ENCODE data around the gene METTL2B. TPM values are rescaled to one million over a fixed set of nuclear protein-coding genes. Genes with fewer than 3 reads are reported as not detected.
"Not testable (repeated sequence)": the region's sequence is repeated elsewhere in the genome, so short reads cannot be mapped to it uniquely, and the experiment has no call there.

The METTL2B gene
- total RNA-seq, 1 donor from 2014 or later: 31.6 TPM

DNA sequence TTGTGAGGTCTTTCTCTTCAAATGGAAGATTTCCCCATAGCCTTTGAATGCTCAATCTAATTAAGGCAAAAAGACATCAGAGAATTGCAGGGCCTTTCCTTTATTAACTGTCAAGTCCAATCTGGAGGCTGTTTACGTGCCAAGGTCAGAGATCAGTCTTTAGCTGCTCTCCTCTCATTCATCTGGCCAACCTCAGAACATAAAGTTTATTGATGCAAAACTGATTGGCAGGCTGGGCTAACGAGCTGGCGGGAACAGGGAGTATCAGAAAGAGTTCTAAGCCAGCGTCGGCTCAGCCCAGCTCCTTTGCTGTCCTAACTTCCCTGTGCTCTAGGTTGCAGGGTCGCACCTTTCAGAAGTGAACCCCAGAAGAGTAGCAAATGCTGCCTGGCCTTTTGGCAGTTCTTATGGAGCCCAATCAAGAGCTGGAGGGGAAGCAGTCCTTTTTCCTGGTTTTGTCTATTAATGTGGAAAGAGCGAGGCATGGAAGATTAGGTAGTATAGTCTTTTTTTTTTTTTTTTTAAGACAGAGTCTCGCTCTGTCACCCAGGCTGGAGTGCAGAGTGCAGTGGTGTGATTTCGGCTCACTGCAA lies 47.5 kb downstream of the METTL2B start:
- DNase-seq (ENCODE audit: low read depth, low spot score): not testable (repeated sequence)

DNA sequence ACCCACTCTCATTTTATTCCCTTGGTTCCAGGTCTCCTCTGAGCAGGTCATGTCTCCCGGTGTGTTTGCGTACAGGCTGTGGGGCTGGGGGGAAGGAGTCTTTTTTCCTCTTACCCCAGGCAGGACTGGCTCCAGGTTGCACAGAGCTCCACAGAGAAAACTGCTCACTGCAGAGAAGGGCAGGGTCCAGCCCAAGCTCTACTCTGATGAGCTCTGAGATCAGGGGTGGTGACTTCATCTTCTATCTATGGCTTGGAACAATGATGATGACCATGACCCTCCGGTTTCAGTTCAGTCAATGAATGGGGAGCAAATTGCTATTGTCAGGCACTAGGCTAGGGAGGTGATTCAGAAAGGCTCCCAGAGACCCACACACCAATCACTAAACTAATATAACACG lies 49.0 kb downstream of the METTL2B start:
- not testable (repeated sequence) for DNase-seq (ENCODE audit: low read depth, low spot score)

DNA sequence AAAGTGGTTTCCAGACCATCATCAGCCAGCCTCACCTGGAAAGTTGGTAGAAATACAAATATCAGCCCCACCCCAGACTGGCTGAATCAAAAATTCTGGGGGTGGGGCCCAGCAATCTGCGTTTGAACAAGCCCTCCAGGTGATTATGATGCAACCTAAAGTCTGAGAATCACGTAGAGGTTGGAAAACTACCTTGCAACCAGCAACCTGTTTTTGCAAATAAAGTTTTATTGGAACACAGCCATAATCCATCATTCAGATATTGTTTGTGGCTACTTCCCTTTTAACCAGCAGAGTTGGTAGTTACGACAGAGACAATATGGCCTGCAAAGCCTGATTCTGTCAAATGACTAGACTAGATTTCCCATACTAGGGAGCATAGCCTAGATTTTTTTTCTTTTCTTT lies 49.5 kb downstream of the METTL2B start:
- not testable (repeated sequence) for DNase-seq (ENCODE audit: low read depth, low spot score)

DNA sequence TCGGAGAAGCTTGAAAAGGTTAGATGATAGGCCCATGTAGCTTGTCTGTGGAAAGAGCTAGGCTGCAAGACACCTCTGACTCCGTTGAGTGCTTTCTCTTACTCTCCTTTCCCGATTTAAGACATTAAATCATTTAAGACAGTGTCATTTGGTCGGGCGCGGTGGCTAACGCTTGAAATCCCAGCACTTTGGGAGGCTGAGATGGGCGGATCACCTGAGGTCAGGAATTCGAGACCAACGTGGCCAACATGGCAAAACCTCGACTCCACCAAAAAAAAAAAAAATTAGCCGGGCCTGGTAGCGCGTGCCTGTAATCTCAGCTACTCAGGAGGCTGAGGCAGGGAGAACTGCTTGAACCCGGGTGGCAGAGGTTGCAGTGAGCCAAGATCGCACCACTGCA lies 52.6 kb downstream of the METTL2B start:
- not testable (repeated sequence) for DNase-seq (ENCODE audit: low read depth, low spot score)

DNA sequence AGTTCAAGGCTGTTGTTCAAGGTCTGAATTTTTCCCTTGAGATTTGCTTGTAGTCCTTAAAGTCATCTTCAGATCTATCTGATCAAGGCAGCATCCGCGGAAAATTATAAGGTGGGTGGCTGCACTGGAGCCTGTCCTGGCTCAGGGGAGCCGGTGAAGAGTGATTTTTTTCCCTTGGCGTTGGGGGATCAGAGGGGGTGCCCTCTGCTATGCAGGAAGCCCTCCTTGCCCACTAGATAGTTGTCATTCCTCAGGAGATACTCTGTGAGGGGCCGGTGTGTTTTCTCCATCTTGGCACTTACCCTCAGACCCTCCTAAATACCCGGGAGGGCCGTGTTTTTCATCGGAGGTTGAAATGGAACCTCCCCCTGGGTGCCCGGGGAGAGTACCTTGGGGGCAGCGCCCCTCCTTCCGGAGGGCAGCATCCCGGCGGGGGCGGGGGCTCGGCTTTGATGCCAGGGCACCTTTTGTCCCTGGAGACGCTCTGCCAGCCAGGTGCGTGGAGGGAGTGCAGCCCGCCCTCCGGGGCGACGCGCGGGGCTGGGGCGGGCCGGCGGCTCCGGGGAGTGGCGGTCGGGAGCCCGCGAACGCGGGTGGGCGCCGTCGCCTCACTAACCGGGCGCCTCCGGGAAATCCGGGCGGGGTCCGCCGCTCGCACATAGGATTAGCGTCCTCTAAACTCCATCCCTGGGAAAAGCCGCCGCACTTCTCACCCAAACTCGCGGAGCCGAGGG lies 53.7 kb downstream of the METTL2B start:
- not testable (repeated sequence) for DNase-seq (ENCODE audit: low read depth, low spot score)

DNA sequence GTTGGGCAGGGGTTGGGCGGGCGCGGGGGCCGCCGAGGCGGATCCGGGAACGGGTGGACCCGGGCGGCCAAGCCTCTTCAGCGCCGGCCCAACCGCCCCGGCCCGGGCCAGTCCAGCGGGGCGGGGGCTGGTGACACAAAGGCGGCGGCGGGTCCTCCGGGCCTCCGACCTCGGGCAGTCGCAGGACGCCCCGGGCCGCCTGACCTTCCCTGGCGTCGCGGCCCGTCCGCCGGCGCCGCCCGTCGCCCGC lies 54.2 kb downstream of the METTL2B start:
- DNase-seq (ENCODE audit: low read depth, low spot score): no peak

DNA sequence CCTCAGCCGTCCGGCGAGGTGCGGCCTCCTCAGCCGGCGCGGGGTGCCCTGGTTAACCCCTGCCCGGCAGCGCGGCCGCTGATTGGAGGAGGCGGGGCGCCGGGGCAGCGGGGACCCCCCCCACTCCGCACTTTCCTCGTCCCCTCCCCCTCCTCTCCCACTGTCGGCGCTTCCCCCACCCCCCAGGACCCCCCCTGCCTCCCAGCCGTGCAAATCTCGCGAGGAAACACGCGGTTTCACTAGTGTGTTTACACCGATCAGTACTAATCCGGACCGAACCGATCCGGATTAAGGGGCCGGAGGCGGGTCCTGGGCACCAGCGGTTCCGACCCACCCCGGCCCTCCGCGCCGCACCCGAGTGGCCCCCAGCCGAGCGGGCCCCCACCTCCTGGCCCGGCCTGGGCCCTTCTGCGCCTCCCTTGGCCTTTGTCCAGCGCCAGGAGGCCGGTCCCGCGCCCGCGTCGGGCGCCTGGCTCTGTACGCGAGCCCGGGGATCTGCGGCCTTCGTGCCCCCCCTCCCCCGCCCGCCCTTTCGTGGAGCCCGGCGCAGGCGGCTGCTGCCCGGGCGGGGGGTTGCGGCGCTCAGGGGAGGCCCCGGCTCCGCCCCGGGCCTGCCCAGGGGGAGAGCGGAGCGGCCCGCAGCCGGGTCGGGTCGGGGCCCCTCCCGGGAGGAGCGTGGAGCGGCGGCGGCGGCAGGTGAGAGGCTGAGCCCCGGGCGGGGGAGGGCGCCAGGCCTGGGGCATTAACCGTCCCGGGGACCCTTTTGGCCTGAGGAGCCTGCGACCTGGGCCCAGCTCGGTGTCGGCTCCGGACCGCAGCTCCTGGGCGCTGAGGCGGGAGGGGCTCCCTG lies 54.8 kb downstream of the METTL2B start:
- DNase-seq (ENCODE audit: low read depth, low spot score): peak; percentile 27

DNA sequence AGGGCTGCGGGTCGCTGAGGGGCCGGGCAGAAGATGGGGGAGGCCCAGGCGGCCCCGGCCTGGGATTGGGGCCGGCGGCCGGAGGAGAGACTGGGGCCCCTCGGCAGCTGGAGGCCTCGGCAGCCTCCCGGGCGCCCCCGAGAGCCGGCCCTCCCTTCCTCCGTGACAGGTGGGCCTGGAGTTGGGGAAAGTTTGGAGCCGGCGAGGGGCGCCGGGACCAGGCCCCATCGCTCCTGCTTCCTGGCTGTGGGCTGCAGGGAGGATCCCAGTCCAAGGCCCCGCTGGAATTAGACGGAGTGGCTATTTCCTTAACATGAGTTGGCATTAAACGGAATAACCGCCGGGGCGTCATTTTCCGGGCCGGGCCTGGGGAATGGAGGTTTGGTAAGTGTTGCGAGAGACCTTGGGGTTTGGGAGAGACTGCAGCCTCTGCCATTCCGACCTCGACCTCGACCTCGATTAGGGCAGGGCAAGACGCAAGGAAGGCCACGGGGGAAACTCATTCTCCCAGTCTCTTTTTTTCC lies 55.5 kb downstream of the METTL2B start:
- not testable (repeated sequence) for DNase-seq (ENCODE audit: low read depth, low spot score)

DNA sequence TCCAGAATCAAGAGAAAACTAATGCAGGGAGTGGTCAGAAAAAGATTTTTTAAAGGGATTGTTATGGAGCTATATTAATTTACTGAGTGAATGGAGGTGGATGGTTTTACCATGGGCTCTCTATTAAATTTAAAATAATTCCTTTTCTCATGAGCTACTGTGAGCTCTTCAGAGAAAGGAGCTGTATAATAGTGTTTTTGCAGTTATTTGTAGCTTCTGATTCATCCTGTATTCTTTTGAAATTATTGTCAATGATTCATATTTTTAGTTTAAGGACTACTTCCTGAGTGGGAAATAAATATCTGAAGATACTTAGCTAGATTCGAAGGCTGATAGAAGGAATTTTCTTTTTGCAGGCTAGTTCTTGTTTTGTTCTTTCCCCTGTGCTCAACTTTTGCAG lies 56.4 kb downstream of the METTL2B start:
- not testable (repeated sequence) for DNase-seq (ENCODE audit: low read depth, low spot score)

DNA sequence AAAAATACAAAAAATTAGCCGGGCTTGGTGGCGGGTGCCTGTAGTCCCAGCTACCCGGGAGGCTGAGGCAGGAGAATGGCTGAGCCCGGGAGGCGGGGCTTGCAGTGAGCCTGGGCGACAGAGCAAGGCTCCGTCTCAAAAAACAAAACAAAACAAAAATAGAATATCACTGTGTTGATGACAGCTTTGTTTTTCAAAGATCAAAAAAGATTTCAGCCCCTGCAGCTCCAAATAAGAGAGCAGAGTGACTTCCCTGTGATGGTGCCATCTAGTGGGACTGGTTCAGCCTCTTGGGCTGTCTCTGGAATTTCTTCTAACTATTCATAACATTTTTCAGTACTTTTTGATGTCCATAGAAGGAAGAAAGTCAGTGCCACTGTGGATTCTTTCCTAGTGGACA lies 60.9 kb downstream of the METTL2B start:
- not testable (repeated sequence) for DNase-seq (ENCODE audit: low read depth, low spot score)

DNA sequence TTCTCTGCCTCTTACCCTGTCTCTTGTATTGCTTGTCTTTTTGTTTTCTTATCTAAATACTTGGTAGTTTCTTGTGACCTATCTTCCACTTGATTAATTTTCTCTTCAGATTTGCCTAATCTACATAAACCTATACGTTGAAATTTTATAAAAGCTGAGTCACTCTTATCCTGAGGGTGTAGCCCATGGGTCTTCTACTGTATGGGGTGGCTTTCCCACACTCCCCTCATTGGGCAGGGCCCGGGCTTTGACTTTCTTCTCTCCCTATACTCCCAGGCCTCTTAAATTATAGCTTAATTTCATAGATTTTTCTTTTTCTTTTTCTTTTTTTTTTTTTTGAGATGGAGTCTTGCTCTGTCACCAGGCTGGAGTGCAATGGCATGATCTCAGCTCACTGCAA lies 66.0 kb downstream of the METTL2B start:
- DNase-seq (ENCODE audit: low read depth, low spot score): not testable (repeated sequence)

DNA sequence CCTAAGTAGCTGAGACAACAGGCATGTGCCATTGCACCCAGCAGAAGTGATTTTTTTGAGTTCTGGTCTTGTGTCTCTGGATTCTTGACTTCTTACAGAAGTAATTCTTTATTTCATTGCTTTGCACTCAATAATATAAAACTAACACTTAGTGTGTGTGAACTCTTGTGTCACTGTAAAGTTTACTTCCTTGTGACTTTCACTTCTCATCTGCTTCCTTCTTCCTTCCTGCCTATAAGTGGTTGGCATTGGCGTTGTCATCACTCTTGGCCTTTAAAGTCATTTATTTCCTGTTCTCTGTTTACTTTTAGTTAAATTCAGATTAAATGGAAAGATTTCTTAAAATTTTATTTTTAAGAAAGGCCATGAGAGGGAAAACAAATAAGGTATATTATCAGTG lies 66.8 kb downstream of the METTL2B start:
- DNase-seq (ENCODE audit: low read depth, low spot score): not testable (repeated sequence)

DNA sequence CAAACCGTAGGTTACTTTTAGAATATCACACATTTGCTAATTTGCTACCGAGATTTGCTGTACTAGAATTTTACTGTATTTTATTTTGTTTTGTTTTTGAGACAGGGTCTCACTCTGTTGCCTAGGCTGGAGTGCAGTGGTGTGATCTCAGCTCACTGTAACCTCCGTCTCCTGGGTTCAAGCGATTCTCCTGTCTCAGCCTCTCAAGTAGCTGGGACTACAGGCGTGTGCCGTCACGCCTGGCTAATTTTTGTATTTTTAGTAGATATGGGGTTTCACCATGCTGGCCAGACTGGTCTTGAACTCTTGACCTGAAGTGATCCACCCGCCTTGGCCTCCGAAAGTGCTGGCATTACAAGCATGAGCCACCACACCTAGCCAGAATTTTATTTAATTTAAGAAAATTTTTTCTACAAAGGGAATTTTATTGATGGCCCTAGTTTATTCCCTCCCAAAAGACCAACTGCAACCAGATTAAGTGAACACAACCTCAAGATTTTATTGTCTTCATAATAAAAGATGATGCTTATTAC lies 69.8 kb downstream of the METTL2B start:
- not testable (repeated sequence) for DNase-seq (ENCODE audit: low read depth, low spot score)

DNA sequence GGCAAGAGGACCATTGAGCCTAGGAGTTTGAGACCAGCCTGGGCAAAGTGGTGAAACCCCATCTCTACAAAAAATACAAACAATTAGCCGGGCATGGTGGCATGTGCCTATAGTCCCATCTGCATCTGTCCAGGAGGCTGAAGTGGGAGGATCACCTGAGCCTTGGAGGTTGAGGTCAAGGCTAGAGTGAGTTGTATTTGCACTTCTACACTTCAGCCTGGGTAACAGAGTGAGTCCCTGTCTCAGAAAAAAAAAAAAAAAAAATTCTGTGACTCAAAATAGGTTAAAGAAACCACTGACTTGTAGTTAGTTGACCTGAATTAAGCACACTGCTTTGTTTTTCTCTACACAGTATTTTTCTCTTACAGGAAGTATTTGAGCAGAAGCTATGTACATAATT lies 74.4 kb downstream of the METTL2B start:
- no peak for DNase-seq (ENCODE audit: low read depth, low spot score)

DNA sequence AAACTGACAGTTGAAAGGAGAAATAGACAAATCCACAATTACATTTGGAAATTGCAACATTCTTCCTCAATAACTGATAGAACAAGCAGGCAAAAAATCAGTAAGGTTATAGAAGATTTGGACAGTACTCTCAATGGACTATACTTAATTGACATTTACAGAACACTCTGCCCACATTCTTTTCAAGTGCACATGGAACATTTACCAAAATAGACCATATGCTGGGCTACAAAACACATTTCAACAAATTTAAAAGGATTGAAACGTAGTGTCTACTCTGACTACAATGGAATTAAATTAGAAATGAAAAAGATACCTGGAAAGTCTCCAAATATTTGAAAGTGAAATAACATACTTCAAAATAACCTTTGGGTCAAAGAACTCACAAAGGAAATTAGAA lies 77.8 kb downstream of the METTL2B start:
- DNase-seq (ENCODE audit: low read depth, low spot score): not testable (repeated sequence)

Other genes starting within 250 kb of the METTL2B start
- gene LEP, start 235.5 kb upstream of the METTL2B start, total RNA-seq: not detected in 2 replicates
- 19.7 and 39.9 TPM in 2 replicates for gene RBM28, start 132.8 kb upstream of the METTL2B start, total RNA-seq
- not detected in 2 replicates for gene PRRT4, start 115.1 kb upstream of the METTL2B start, total RNA-seq
- 88.2 and 100 TPM in 2 replicates for gene IMPDH1, start 66.8 kb upstream of the METTL2B start, total RNA-seq
- 11.7 and 14.4 TPM in 2 replicates for gene HILPDA, start 20.9 kb upstream of the METTL2B start, total RNA-seq
- 0.13 and 0.18 TPM in 2 replicates for gene GARIN1A, start 195.5 kb downstream of the METTL2B start, total RNA-seq

Data from pulmonary artery endothelial cell (primary cell).